Measurements from ENCODE around the gene RASAL2.

- TF ChIP-seq CTCF (IDR thresholded peaks at IDR 0.05; ENCODE audit: insufficient read depth, low read depth, low read length) (no peak), EZH2 (IDR thresholded peaks at IDR 0.05; ENCODE audit: insufficient read depth, low read length) (no peak)
These were observed 42.8 kb upstream of the RASAL2 start for GRCh38 chr1:178051071-178051470.
